HCT116 (cell line): ENCODE data around the gene GRK5. TPM values are rescaled to one million over a fixed set of nuclear protein-coding genes. Genes with fewer than 3 reads are reported as not detected.

Source experiments
- ATAC-seq: fragments of 200-7000 bp; cut with Tn5 transposase; 2 replicates; pipeline ENCODE4 v1.9.1; 2020; ENCODE audit warnings: mild to moderate bottlenecking, moderate library complexity
- BruUV-seq: library from RNA; stranded (reverse); fragments of 400-500 nt; replicated peaks from 2 replicates; lab custom pipeline; 2021; lab: Mats Ljungman, UMichigan
- CTCF ChIA-PET: fragments of 300-600 bp; sonication (Branson Sonifier 250); formaldehyde crosslinking; loops from one replicate; lab custom pipeline; 2021; ENCODE audit warnings: antibody characterized with exemption; lab: Charles Lee
- POLR2A ChIA-PET: fragments of 300-600, 350-600 bp; sonication (Branson Sonifier 250); formaldehyde crosslinking; loops from one replicate; lab custom pipeline; 2021; ENCODE audit warnings: antibody characterized with exemption; lab: Charles Lee
- RAD21 ChIA-PET, 2 experiments: fragments of 300-600 bp; sonication (Branson Sonifier 250); formaldehyde crosslinking; loops; one replicate each; lab custom pipeline; 2023; ENCODE audit warnings: low total read pairs in 2 of 2; ENCODE audit not compliant: uncharacterized antibody in 2 of 2, unreplicated experiment in 2 of 2, low non-redundant PET in 1 of 2; lab: Charles Lee
- DNase-seq: peaks from one replicate; pipeline ENCODE4 v3.0.0-alpha.2; 2010; ENCODE audit warnings: low read depth, low spot score
- H2AFZ ChIP-seq: fragments of 200-600 bp; shearing (Covaris generic), sonication (generic); 2 replicates; pipeline ENCODE4 v1.6.1; 2017; ENCODE audit warnings: low read depth, mixed run types, mixed read lengths, antibody characterized with exemption, low read length; ENCODE audit not compliant: poor library complexity, severe bottlenecking
- H3K27ac ChIP-seq: 2 replicates; pipeline ENCODE4 v1.5.1; 2012; ENCODE audit warnings: low read depth, low read length
- H3K27me3 ChIP-seq: fragments of 200-600 bp; sonication (generic); 2 replicates; pipeline ENCODE4 v1.6.1; 2016; ENCODE audit warnings: mixed run types, low read length, mixed read lengths; ENCODE audit not compliant: insufficient read depth
- H3K36me3 ChIP-seq, 2 experiments: fragments of 200-500 bp in 1 of 2; fragments of 200-600 bp in 1 of 2; sonication (Bioruptor generic) in 1 of 2; sonication (generic) in 1 of 2; 2 replicates each; pipeline versions ENCODE4 v1.5.1 to v1.6.1; 2014 to 2016; ENCODE audit warnings: low read length in 2 of 2, inconsistent platforms in 1 of 2, mixed read lengths in 1 of 2, mixed run types in 1 of 2; ENCODE audit not compliant: insufficient read depth in 2 of 2, control insufficient read depth in 1 of 2
- H3K4me1 ChIP-seq, 2 experiments: fragments of 200-600 bp in 1 of 2; sonication (generic) in 1 of 2; 2 replicates each; pipeline versions ENCODE4 v1.5.1 to v1.6.1; 2012 to 2017; ENCODE audit warnings: low read length in 2 of 2, inconsistent platforms in 1 of 2, mild to moderate bottlenecking in 1 of 2, mixed read lengths in 1 of 2, mixed run types in 1 of 2, moderate library complexity in 1 of 2; ENCODE audit not compliant: insufficient read depth in 2 of 2, control insufficient read depth in 1 of 2
- H3K4me2 ChIP-seq: fragments of 200-600 bp; sonication (generic); 2 replicates; pipeline ENCODE4 v1.6.1; 2017; ENCODE audit warnings: mixed run types, low read length, mixed read lengths
- H3K4me3 ChIP-seq, 2 experiments: fragments of 200-600 bp in 1 of 2; sonication (generic) in 1 of 2; replicated peaks in 1 of 2; 2 replicates each; pipeline ENCODE4 v1.5.1; 2011 to 2016; ENCODE audit warnings: low read length in 2 of 2, control low read depth in 1 of 2, low read depth in 1 of 2, mild to moderate bottlenecking in 1 of 2, mixed read lengths in 1 of 2, mixed run types in 1 of 2
- H3K79me2 ChIP-seq: fragments of 200-600 bp; sonication (generic); 2 replicates; pipeline ENCODE4 v1.6.1; 2017; ENCODE audit warnings: mild to moderate bottlenecking, mixed run types, low read length, moderate library complexity, mixed read lengths; ENCODE audit not compliant: insufficient read depth
- H3K9ac ChIP-seq: fragments of 200-600 bp; sonication (generic); 2 replicates; pipeline ENCODE4 v1.6.1; 2016; ENCODE audit warnings: low read length, mixed read lengths
- H3K9me2 ChIP-seq: fragments of 200-600 bp; sonication (generic), shearing (Covaris generic); 2 replicates; pipeline ENCODE4 v1.6.1; 2017; ENCODE audit warnings: mixed run types, mild to moderate bottlenecking, moderate library complexity; ENCODE audit not compliant: insufficient read depth
- H3K9me3 ChIP-seq, 2 experiments: fragments of 200-500 bp in 1 of 2; fragments of 200-600 bp in 1 of 2; sonication (Bioruptor generic) in 1 of 2; sonication (generic) in 1 of 2; 2 replicates each; pipeline ENCODE4 v1.6.1; 2014 to 2017; ENCODE audit warnings: low read length in 2 of 2, mixed read lengths in 2 of 2, inconsistent platforms in 1 of 2, low read depth in 1 of 2, mild to moderate bottlenecking in 1 of 2, mixed run types in 1 of 2, moderate library complexity in 1 of 2; ENCODE audit not compliant: control insufficient read depth in 1 of 2, insufficient read depth in 1 of 2
- H4K20me1 ChIP-seq: fragments of 200-600 bp; sonication (generic), shearing (Covaris generic); 2 replicates; pipeline ENCODE4 v1.6.1; 2017; ENCODE audit warnings: mixed run types, mild to moderate bottlenecking, moderate library complexity; ENCODE audit not compliant: insufficient read depth
- EZH2 ChIP-seq: fragments of 200-600 bp; sonication (generic); IDR thresholded peaks from 2 replicates; pipeline ENCODE4 v1.6.1; 2017; ENCODE audit warnings: antibody characterized with exemption, mixed run types
- REST ChIP-seq: IDR thresholded peaks from 2 replicates; pipeline ENCODE4 v1.6.1; 2012; ENCODE audit warnings: low read depth
- intact Hi-C: fragments of 100-400 bp; cut with micrococcal nuclease; formaldehyde crosslinking; loops from 2 replicates; pipeline ENCODE4 v1.10.0; 2022
- total RNA-seq: library from RNA; stranded (reverse); gene quantifications from one replicate; pipeline ENCODE4 v1.2.1, GENCODE V29; 2021; ENCODE audit not compliant: unreplicated experiment

Gene GRK5
- total RNA-seq, 1 experiment from 2014 or later: 7.3 TPM

DNA sequence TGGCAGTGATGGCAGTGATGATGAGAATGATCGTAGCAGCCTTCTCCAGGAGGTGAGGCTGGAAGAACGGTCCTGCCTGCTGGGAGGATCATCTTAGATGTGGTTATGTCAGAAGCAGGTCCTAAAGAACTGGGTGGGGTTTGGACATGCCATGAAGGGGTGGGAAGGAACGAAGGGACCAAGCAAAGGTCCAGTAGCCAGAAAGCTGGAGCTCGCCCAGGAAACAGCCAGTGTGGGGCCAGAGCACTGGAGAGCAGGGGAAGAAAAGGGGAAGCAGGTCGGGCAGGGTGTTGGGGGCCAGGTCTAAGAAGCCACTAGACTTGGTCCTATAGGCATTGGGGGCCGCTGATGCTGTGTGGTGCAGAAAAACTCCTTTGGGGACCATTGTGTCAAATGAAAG lies 207.8 kb downstream of the GRK5 start:
- H3K27me3 ChIP-seq: no peaks in the 10 kb centered on the region
- no peaks in the 10 kb centered on the region for H3K9me3 ChIP-seq
- no peaks in the 10 kb centered on the region for H3K79me2 ChIP-seq
- RAD21 ChIA-PET: interaction anchor here in 1 of 2 experiments (1.2 kb wide), 1 partner anchor 99 kb away, joined by 3 read pairs; no protein-coding TSS in a partner anchor
- no peaks in the 10 kb centered on the region for H3K9me2 ChIP-seq
- no peaks in the 10 kb centered on the region for H4K20me1 ChIP-seq
- intact Hi-C loops: no loop called here
- no peak overlapping the region for H3K4me3 ChIP-seq
- no peak for ATAC-seq
- H3K9ac ChIP-seq: no peak overlapping the region
- peaks cover 0 to 3% of the 10 kb centered on the region in 2 experiments; a peak in 1 of 4 replicates for H3K4me1 ChIP-seq
- TF ChIP-seq EZH2 (no peak), REST (no peak)
- TF ChIP-seq, all 23 proteins: peak for 0
- Histone ChIP-seq H3K27ac (no peak overlapping the region), H3K36me3 (no peaks in the 10 kb centered on the region), H3K4me2 (no peak overlapping the region), H2AFZ (no peak overlapping the region)
- ChIA-PET POLR2A (no interaction called here), CTCF (interaction anchor here (3.4 to 7.0 kb wide), 2 partner anchors 208 to 215 kb away, joined by 16 to 56 read pairs; partner anchors contain the start of gene GRK5)
- BruUV-seq: no TSS peak
- no peak for DNase-seq
